HG03469 (cell line): ENCODE results near the gene GRHPR.
"Not testable (repeated sequence)": the region's sequence is repeated elsewhere in the genome, so short reads cannot be mapped to it uniquely, and the experiment has no call there.

Source experiments
- ATAC-seq: cut with Tn5 transposase; IDR thresholded peaks from one replicate; pipeline ENCODE4 v1.9.1; 2021; ENCODE audit warnings: mild to moderate bottlenecking, moderate library complexity, moderate number of reproducible peaks; ENCODE audit not compliant: unreplicated experiment

The GRHPR gene

DNA sequence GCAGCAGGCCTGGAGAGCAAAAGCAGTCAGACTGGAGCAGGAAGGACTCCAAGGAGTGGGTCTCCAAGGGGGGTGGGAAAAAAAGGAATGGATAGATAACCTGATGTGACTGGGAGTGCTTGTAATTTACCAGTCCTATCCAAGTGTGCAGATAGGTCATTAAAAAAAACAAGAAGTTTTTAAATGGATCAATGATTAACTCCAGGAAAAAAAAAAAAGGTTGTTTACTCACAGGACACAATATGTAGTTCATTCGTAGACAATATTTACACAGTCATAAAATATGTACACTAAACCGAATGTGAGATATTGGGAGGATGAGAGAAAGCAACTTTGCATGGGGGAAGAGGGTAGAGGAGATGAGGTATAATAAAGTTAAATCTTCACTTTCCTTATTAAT, 22.4 kb downstream of the GRHPR start:
- ATAC-seq: no peak

DNA sequence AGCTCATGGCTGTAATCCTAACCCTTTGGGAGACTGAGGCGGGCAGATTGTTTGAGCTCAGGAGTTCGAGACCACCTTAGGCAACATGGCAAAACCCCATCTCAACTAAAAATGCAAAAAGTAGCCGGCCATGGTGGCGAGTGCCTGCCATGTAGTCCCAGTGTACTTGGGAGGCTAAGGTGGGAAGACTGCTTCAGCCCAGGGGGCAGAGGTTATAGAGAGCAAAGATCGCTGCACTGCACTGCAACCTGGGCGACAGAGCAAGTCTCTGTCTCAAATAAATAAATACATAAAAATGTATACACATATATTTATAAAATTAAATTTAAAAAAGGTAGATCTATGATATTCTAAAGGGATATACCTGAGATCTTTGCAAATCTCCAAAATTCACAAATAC, 23.3 kb downstream of the GRHPR start:
- no peak for ATAC-seq

DNA sequence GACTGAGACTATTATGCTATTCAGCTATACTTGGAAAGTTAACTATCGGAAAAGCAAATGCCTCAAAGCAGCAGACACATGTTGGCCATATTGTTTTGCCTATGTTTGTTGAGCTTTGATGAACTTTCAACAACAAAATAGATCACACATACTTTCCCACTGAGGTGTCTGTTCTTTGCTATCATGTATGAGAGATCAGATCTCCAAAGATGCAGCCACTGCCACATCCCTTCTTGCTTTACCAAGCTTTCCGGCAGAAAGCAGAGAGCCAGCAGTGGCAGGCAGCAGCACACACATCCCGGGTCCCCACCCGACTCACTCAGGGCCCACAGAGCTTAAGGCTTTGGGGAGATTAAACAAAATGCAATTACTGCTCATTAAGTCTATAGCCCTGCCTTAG, 23.9 kb downstream of the GRHPR start:
- no peak for ATAC-seq

DNA sequence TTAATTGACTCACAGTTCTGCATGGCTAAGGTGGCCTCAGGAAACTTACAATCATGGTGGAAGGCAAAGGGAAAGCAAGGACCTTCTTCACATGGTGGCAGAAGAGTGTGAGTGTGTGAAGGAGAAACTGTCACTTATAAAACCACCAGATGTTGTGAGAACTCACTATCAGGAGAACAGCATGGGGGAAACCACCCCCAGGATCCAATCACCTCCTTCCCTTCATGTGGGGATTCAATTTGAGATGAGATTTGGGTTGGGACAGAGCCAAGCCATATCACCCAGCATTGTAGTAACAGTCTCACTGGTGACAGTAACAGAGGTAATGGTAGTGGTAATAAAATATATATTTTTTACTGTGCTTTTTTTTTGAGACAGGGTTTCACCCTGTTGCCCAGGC, 24.6 kb downstream of the GRHPR start:
- no peak for ATAC-seq

DNA sequence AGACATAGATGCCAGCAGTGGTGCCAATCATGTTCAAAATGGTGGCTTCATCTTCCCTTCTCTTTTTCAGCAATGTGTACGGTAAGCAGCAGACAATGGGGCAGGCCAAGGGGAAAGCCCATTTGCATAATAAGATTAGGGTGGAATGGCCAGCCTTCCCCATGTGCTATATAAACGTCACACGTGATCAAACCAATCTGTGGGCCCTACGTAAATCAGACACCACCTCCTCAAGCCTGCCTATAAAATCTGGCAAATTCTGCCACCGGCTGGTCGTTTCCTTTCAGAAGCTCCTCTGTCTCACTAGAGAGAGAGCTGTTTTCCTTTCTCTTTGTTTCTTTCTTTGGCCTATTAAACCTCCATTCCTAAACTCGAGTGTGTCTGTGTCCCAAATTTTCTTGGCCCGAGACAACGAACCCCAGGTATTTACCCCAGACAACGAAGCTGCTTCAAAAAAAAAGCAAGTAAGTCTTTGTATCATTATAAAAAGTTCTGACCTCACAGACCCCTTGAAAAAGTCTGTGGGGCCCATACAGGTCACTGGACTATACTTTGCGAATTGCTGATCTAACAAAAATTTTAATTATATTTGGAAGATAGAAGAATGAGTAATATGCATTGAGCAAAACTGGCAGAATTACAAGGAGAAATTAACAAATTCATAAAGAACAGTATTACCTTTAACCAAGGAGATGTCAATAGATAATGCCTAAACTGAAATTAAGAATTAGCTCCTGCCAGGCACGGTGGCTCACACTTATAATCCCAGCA, 27.6 kb downstream of the GRHPR start:
- ATAC-seq: no peak

DNA sequence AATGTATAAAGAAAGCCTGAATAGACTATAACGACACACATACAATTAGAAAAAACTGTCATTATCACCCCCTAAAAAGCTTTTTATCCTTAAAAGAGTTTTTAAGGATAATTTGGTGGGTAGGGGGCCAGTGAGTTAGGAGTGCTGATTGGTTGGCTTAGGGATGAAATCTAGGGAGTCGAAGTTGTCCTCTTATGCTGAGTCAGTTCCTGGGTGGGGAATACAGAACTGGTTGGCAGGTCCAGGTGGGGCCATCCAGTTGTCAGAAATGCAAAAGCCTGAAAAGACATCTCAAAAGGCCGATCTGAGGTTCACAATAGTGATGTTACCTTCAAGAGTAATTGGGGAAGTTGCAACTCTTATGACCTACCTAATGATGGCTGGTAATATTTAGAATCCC, 29.1 kb downstream of the GRHPR start:
- no peak for ATAC-seq

DNA sequence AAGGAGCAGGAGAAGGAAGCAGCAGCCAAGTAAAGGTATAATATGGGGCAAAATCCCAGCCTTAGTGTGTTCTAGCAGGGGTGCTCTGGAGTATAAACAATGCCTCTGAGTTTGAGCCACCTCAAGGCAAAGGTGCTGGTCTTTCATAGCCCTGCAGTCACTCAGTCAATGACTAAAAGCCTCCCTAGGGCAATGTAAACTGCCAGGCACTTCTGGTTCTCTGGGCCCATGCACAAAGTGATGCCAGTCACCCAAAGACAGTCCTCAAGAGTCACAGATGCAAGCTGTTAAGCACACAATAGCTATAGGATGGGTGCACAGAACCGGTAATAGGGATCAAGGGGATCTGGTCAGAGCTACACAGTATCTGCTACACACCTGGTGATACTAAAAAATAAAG, 30.1 kb downstream of the GRHPR start:
- ATAC-seq: no peak

DNA sequence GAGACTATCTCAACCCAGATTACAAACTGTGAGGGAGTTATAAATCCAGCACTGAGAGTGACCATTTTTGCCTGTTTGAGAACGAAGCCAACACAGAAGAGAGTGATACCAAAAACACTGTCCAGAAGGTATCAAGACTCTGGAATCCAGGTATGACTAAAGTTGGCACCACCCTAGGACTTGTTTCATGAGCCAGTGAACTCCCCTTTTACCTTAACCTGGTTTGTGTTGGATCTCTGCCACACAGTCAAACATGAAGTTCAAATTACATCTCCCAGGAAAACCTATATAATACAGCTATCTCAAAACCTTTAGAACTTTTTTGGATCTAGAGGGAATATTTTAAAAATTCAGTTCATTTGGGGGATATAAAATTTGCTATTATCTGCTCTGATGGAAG, 31.3 kb downstream of the GRHPR start:
- no peak for ATAC-seq

DNA sequence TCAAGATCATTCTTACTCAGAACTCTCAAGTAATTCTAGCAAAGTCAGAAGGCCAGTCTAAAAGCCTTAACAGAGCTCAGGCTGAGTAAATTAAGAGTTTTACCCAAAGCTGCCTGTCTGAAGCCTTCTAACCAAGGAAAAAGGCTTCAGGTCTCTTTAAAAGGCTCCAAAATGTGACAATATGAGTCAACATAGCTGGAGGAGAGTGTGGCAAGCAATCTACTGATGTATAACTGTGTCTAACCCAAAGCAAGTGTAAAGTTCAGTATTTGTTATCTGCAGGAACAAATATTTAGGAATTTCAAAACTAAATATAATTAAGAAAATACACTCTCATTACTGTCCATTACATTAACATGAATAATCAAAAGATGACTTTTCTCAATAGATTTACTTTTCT, 31.7 kb downstream of the GRHPR start:
- no peak for ATAC-seq

DNA sequence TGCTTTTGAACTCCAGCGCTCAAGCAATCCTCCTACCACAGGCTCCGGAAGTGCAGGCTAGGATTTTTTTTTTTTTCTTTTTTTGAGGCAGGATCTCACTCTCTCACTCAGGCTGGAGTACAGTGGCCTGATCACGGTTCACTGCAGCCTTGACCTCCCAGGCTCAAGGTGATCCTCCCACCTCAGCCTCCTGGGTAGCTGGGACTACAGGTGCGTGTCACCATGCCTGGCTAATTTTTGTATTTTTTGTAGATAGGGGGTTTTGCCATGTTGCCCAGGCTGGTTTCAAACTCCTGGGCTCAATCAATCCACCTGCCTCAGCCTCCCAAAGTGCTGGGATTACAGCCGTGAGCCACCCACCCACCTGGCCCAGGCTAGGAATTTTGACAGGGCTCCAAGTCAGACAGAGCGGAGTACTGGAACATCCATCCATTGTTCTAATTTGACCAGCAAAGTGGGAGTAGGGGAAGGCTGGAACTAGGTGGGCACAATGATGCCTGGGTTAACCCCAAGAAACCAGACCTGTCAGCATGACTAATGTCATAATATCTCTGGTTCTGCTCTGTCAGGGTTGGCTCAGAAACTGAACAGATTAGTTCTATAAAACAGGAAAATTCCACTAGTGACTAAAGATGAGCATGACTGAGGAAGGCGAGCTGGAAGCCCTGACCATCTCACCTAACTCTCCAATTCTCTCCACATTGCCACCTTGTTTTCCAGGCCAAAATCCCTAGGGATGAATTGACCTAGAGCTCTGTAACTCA, 33.6 kb downstream of the GRHPR start:
- ATAC-seq: no peak

DNA sequence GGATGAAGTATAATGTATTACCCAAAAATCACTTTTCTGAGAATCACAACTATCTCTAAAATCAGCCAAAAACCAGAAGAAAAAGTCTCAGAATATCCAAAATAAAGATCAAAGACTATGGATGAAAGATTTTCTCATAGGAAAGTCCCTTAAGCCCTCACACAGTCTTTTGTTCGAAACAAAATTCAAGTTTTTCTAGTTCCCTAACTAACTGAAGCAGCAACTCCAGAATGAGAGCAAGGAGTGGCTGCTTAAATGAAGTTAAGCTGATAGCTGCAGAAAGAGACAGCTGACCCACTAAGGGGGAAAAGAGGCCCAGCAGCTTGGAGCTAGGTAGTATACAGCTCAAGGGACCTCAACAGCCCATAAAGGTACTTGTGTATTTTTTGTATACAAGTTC, 34.3 kb downstream of the GRHPR start:
- no peak for ATAC-seq

DNA sequence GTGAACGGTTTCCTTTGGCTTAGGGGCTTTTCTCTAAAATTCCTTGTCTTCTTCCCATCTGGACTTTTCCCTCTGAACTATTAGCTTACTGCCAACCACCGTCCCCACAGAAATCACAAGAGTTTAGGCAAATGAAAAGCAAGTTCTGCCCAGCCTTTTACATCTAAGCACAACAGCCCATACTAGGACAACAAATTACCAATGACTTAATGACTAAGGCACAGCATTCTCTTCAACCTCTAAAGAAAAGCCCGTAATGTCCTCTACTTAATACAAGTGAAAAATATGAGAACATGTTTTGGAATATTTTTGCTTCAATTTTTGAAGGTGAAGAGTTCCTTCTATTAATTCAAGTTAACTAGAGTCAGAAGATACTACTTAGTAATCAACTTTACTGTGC, 41.5 kb downstream of the GRHPR start:
- no peak for ATAC-seq

DNA sequence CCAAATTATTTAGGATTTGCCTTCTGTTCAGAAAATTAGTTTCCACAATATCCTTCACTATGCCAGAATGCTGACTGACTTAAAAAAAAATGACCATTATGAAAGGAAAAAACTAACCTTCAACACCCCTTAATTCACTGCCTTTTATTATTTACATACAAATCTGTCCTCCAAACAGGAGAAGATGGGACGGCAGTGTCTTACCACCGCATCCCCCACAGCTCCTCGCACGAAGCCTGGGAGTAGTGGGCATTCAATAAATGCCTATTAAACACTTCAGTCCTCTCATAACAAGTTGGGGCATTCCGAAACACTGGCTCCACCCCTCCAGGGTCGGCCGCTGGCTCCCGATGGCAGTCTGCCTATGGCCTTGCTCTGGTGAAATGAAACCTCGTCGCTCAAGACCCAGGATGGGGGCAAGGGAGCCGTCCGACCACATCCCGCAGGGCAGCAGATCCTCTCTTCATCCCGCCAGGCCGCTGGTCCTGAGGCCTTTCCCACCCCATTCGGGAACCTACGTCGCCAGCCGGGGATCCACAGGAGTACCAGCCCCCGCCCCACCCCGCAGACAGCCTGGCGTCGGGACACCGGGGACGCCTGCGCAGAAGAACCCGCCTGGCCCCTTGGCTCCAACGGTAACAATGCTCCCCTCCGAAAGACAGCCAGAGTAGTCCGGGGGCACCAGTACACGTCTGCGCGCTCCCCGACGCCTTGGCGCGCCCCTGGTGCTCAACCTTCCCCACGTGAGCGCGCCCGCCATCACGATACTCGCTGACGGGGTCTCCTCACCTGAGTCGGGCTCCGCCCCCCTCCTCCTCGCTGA, 42.1 kb downstream of the GRHPR start:
- ATAC-seq: peak; percentile 24

DNA sequence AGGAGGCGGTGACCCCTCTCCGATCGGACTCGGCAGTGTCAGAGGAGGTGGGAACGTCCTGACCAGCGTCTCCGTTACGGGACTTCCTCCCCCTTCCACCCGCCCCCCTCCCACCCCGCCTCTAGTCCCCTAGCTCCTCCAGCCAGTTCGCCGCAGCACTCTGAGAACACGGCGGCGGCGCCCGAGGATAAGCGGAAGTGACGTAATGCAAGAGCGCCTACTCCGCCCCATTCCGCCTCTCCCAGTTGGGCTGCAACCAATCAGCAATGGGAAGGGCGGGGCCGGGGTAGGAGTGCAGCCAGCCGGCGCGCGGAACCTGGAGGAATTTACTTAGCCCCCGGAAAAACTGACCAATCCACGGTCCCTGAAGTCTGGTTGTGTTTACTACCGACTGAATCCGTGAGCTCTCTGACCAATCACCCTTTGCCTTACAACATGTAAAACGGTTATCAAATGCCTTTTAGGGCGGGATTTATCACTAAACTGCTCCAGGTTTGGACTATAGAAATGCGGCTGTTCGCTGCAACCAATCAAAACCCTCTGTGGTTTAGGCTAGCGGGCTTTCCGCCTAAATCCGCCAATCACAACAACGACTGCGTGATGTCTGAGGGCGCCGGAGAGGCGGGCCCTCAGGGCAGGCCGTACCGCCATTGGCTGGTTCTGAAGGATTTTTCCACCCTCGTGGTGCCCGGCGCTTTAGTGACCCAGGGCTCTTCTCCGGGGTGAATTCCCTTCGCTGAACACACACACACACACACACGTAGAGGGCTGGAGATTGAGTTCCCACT, 42.9 kb downstream of the GRHPR start, which contains the start of gene ZBTB5:
Gene ZBTB5, minus strand, starts transcription at position 202 of the 788 bp plus-strand sequence. CDS start 22,899 bp downstream, outside the sequence.
- peak; percentile 74 for ATAC-seq

DNA sequence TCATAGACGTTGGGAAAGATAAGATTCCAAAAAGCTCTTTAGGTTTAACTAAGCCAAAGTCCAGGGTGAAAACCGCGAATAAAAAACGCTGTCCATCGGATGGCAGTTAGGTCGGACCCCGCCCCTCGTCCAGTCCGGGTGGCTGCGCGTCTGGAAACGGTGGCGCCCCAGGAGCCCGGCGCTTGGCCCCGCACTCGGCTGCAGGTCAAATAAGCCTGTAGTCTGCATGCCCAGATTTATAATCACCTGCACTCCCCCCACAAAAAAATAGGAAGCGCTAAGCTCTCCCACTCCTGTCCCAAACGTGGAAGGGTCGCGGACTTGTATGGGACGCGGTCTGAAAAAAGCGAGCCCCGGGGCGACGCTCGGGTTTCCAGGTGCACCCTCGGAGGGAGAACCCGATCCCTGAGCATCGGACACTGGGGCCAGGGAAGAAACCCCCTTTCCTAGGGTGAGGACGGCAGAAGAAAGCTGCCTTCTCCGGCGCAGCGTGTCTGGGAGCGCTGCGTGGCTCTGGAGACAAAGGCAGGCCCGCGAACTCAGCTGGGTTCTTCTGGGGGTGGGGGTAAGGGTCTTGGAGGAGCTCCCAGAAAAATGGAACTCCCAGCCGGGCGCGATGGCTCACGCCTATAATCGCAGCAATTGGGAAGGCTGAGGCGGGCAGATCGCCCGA, 43.7 kb downstream of the GRHPR start:
- no peak for ATAC-seq

DNA sequence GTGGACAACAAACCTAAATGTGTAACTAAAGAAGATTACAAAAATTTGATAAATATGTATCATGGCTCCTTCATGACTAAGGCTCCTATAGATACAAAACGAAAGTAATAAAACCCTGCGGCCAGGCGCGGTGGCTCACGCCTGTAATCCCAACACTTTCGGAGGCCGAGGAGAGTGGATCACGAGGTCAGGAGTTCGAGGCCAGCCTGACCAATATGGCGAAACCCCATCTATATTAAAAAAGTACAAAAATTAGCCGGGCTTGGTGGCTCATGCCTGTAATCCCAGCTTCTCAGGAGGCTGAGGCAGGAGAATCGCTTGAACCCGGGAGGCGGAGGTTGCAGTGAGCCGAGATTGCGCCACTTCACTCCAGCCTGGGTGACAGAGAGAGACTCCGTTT, 45.0 kb downstream of the GRHPR start:
- not testable (repeated sequence) for ATAC-seq

DNA sequence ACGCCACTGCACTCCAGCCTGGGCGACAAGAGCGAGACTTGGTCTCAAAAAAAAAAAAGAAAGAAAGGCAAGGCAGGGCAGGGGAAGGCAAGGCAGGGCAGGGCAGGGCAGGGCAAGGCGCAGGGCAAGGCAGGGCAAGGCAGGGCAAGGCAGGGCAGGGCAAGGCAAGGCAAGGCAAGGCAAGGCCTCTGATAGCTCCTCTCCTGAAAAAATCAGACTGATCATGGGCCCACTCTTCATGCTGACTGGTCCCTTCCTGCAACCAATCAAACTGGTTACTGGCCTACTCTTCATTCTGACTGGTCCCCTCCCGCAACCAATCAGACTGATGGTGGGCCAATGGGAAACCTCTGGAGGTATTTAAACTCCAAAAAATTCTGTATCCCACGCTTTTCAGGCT, 46.1 kb downstream of the GRHPR start:
- no peak for ATAC-seq

DNA sequence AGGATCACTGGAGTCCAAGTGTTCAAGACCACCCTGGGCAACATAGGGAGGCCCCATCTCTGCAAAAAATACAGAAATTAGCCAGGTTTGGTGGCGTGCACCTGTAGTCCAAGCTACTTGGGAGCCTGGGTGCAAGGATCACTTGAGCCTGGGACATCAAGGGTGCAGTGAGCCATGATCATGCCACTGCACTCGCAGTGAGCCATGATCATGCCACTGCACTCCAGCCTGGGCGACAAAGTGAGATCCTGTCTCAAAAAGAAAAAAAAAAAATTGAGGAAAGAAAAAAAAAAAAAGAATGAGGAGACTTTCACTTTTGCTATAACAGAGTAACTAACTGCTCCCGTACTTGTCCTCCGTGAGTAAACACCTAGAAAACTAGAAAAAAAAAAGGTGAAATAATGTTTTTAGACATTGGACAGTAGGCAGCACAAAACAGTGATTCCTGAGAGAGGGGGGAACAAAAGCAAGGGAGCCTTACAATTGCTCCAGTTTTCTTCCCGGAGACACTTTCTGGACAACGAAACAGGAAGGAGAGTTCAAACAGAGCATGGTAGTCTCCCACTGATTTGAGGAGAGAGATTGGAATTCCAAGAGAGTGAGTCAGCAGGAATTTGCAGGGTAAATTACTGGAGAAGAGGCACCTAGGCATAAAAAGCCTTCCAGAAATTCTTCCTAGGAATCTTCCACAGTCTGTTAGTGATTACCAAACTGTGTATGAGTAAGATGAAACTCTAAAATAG, 49.6 kb downstream of the GRHPR start:
- no peak for ATAC-seq

DNA sequence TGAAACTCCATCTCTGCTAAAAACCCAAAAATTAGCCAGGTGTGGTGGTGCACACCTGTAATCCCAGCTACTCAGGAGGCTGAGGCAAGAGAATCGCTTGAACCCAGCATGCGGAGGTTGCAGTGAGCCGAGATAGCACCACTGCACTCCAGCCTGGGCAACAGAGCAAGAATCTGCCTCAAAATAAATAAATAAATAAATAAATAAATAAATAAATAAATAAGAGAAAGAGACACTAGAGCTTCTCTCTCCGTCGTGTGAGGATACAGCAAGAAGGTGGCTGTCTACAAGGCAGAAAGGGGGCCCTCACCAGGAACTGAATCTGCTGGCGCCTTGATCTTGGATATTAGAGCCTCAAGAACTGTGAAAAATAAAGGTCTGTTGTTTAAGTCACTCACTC, 51.5 kb downstream of the GRHPR start:
- ATAC-seq: not testable (repeated sequence)
